ENCODE data around the gene SLC13A1. TPM values are rescaled to one million over a fixed set of nuclear protein-coding genes. Genes with fewer than 3 reads are reported as not detected.

SLC13A1 gene
- total RNA-seq, 4 donors from 2014 or later = not detected

DNA sequence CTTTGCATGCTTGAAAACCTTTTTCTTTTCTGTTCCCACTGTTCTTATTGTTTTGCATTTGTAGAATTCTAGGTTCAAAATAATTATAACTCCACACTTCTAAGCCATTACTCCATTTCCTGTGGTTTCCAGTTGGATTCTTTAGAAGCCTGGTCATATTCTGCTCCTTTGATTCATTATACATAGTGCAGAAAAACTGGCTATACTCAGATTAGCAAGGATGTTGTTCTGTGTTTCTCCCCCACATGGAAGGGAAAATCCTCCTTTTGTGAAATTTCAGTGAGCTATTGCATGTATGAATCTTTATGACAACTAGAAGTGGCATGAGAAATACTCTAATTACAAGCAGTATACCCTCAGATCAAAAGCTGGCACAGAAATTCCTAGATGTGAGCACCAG lies 79.5 kb downstream of the SLC13A1 start:
- in situ Hi-C loops (cut with MboI; ENCODE audit: low sequenced_read_pairs in 4 of 4) (no loop called here), intact Hi-C loops (cut with DNase I; ENCODE audit: low total_unique reads) (no loop called here)
- H3K4me3 ChIP-seq = no peak overlapping the region
- no peaks in the 10 kb centered on the region for H3K4me1 ChIP-seq
- TF ChIP-seq, protein P1, sequence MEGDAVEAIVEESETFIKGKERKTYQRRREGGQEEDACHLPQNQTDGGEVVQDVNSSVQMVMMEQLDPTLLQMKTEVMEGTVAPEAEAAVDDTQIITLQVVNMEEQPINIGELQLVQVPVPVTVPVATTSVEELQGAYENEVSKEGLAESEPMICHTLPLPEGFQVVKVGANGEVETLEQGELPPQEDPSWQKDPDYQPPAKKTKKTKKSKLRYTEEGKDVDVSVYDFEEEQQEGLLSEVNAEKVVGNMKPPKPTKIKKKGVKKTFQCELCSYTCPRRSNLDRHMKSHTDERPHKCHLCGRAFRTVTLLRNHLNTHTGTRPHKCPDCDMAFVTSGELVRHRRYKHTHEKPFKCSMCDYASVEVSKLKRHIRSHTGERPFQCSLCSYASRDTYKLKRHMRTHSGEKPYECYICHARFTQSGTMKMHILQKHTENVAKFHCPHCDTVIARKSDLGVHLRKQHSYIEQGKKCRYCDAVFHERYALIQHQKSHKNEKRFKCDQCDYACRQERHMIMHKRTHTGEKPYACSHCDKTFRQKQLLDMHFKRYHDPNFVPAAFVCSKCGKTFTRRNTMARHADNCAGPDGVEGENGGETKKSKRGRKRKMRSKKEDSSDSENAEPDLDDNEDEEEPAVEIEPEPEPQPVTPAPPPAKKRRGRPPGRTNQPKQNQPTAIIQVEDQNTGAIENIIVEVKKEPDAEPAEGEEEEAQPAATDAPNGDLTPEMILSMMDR (IDR thresholded peaks at IDR 0.05 in 4 of 5, conservative IDR thresholded peaks at IDR 0.05 in 1 of 5) = no peak
- no peak for TF ChIP-seq POLR2A (IDR thresholded peaks at IDR 0.05)
- H3K36me3 ChIP-seq = no peaks in the 10 kb centered on the region
- ATAC-seq = no peak
- H3K9me3 ChIP-seq = no peaks in the 10 kb centered on the region
- DNase-seq = no peak
- H3K27me3 ChIP-seq = no peaks in the 10 kb centered on the region
- no peak overlapping the region for H3K27ac ChIP-seq

DNA sequence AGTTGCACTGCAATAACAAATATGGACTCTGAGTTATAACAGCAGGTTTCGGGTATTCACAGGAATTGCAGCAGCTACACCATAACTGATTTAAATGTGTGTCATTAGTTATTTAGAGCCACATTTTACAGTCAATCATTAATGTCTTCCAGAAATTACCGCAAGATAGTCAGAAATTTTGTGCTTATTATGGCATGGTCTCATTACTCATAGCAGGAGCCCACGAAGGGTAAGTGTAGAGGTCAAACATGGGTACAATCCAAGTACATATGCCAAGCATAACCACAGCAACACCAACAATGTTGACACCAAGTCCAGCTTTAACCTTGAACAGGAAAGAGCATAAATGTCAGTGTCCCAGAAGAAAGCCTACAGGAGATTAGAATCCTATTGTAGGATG lies 84.4 kb downstream of the SLC13A1 start:
- no peak overlapping the region for H3K27ac ChIP-seq
- DNase-seq = no peak
- no peaks in the 10 kb centered on the region for H3K27me3 ChIP-seq
- no peaks in the 10 kb centered on the region for H3K4me1 ChIP-seq
- in situ Hi-C loops (cut with MboI; ENCODE audit: low sequenced_read_pairs in 4 of 4) (no loop called here), intact Hi-C loops (cut with DNase I; ENCODE audit: low total_unique reads) (no loop called here)
- no peaks in the 10 kb centered on the region for H3K9me3 ChIP-seq
- no peak overlapping the region for H3K4me3 ChIP-seq
- ATAC-seq = no peak
- TF ChIP-seq, protein P1 (IDR thresholded peaks at IDR 0.05 in 4 of 5, conservative IDR thresholded peaks at IDR 0.05 in 1 of 5) = no peak
- TF ChIP-seq POLR2A (IDR thresholded peaks at IDR 0.05) = no peak
- no peaks in the 10 kb centered on the region for H3K36me3 ChIP-seq

DNA sequence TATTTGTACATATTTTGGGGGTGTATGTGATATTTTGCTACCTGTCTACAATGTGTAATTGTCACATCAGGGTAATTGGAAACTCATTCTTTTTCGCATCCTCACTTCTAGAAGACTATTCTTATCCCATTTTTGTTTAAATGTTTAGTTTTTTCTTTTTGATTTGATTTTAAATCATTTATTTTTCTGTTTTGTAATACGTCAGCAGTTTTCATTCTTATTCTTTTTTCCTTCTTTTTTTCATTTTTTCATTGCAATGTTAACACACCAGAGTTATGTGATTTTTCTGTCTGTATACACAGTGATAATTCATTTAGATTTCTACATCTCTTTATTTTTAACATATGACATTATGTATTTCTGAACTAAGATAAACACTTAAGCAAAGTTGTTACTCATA lies 85.5 kb downstream of the SLC13A1 start:
- no peak for ATAC-seq
- Histone ChIP-seq H3K9me3 (no peaks in the 10 kb centered on the region), H3K36me3 (no peaks in the 10 kb centered on the region), H3K27me3 (no peaks in the 10 kb centered on the region), H3K4me1 (no peaks in the 10 kb centered on the region), H3K27ac (no peak overlapping the region), H3K4me3 (no peak overlapping the region)
- in situ Hi-C loops (cut with MboI; ENCODE audit: low sequenced_read_pairs in 4 of 4) = no loop called here
- no peak for TF ChIP-seq POLR2A (IDR thresholded peaks at IDR 0.05)
- TF ChIP-seq, protein P1 (IDR thresholded peaks at IDR 0.05 in 4 of 5, conservative IDR thresholded peaks at IDR 0.05 in 1 of 5) = no peak
- no peak for DNase-seq
- intact Hi-C loops (cut with DNase I; ENCODE audit: low total_unique reads) = no loop called here

DNA sequence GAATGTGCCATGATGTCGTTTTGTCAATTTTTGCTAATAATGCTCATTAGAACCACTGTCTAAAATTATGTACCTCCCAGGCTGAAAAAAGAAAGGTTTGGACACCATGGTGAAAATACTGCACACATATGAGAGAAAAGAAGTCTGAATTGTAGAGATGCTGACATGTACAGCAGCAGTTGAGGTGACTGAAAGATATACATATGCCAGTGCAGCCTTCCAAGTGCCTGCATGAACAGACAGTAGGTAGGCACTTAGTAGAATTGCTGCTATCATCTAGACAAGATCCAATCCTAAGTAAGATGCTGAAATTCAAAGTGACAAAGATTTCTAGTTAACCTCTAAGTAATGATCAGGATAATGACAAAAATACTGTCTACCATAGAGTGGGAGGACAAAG lies 86.9 kb downstream of the SLC13A1 start:
- Histone ChIP-seq H3K27me3 (no peaks in the 10 kb centered on the region), H3K36me3 (no peaks in the 10 kb centered on the region), H3K27ac (no peak overlapping the region), H3K4me3 (no peak overlapping the region), H3K9me3 (no peaks in the 10 kb centered on the region), H3K4me1 (no peaks in the 10 kb centered on the region)
- TF ChIP-seq, protein P1 (IDR thresholded peaks at IDR 0.05 in 4 of 5, conservative IDR thresholded peaks at IDR 0.05 in 1 of 5) = no peak
- TF ChIP-seq POLR2A (IDR thresholded peaks at IDR 0.05) = no peak
- intact Hi-C loops (cut with DNase I; ENCODE audit: low total_unique reads) (no loop called here), in situ Hi-C loops (cut with MboI; ENCODE audit: low sequenced_read_pairs in 4 of 4) (no loop called here)
- no peak for DNase-seq
- ATAC-seq = no peak

DNA sequence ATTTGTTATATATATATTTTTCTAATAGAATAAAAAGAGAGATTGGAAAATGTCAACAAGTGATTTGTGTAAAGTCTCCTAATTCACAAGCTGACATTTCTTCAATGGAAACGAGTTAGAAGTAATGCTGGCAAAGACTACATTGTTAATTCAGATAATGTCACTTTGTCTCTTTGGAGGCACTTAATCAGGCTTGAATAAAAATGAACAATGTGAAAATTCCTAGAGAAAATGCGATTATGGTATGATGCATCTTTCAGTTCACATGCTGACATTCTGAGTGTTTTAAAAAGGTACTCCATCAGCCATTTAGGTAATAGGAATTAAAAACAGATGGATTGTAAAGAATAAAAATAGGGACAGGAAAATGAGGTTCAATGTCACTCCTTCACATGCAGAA lies 100.1 kb downstream of the SLC13A1 start:
- no peak for ATAC-seq
- Histone ChIP-seq H3K27ac (no peak overlapping the region), H3K27me3 (no peaks in the 10 kb centered on the region), H3K36me3 (no peaks in the 10 kb centered on the region), H3K9me3 (no peaks in the 10 kb centered on the region), H3K4me3 (no peak overlapping the region), H3K4me1 (no peaks in the 10 kb centered on the region)
- no peak for DNase-seq
- intact Hi-C loops (cut with DNase I; ENCODE audit: low total_unique reads) = no loop called here
- TF ChIP-seq, protein P1 (IDR thresholded peaks at IDR 0.05 in 4 of 5, conservative IDR thresholded peaks at IDR 0.05 in 1 of 5) = no peak
- TF ChIP-seq POLR2A (IDR thresholded peaks at IDR 0.05) = no peak
- in situ Hi-C loops (cut with MboI; ENCODE audit: low sequenced_read_pairs in 4 of 4) = no loop called here
